ENCODE results near the gene CTDSP1. TPM values are rescaled to one million over a fixed set of nuclear protein-coding genes. Genes with fewer than 3 reads are reported as not detected.

Gene CTDSP1
- total RNA-seq, 4 donors from 2014 or later = 47.3 to 87.4 (median 58.0) TPM

DNA sequence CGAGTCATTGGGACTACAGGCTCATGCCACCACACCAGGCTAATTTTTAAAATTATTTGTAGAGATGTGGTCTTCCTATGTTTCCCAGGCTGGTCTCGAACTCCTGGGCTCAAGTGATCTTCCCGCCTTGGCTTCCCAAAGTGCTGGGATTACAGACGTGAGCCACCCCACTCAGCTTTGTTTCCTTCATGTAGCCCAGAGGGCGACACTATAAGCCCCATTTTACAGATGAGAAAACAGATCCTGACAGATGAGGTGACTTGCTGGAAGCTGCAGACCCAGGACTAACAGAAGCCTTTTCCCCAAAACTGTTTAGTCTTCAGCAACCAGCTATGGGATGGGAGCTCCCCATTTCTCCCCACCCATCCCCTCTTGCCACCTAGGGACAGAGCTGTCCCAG lies 7.2 kb upstream of the CTDSP1 start:
- H3K27me3 ChIP-seq = no peaks in the 10 kb centered on the region
- intact Hi-C loops (cut with DNase I) = no loop called here
- H3K9me3 ChIP-seq = no peaks in the 10 kb centered on the region
- H3K4me3 ChIP-seq = no peak overlapping the region
- 81% methylated on average over 4 of the region's 5 CpGs; no CpG with 5 or more reads in 1 of the 2 donors for WGBS, 2 donors
- TF ChIP-seq POLR2A (IDR thresholded peaks at IDR 0.05) = no peak
- TF ChIP-seq, protein P1, sequence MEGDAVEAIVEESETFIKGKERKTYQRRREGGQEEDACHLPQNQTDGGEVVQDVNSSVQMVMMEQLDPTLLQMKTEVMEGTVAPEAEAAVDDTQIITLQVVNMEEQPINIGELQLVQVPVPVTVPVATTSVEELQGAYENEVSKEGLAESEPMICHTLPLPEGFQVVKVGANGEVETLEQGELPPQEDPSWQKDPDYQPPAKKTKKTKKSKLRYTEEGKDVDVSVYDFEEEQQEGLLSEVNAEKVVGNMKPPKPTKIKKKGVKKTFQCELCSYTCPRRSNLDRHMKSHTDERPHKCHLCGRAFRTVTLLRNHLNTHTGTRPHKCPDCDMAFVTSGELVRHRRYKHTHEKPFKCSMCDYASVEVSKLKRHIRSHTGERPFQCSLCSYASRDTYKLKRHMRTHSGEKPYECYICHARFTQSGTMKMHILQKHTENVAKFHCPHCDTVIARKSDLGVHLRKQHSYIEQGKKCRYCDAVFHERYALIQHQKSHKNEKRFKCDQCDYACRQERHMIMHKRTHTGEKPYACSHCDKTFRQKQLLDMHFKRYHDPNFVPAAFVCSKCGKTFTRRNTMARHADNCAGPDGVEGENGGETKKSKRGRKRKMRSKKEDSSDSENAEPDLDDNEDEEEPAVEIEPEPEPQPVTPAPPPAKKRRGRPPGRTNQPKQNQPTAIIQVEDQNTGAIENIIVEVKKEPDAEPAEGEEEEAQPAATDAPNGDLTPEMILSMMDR (IDR thresholded peaks at IDR 0.05) = no peak
- peaks cover 15 to 39% (median 17%) of the 10 kb centered on the region in 3 donors for H3K4me1 ChIP-seq
- no peak overlapping the region for H3K27ac ChIP-seq
- H3K36me3 ChIP-seq = no peaks in the 10 kb centered on the region
- DNase-seq = no peak

DNA sequence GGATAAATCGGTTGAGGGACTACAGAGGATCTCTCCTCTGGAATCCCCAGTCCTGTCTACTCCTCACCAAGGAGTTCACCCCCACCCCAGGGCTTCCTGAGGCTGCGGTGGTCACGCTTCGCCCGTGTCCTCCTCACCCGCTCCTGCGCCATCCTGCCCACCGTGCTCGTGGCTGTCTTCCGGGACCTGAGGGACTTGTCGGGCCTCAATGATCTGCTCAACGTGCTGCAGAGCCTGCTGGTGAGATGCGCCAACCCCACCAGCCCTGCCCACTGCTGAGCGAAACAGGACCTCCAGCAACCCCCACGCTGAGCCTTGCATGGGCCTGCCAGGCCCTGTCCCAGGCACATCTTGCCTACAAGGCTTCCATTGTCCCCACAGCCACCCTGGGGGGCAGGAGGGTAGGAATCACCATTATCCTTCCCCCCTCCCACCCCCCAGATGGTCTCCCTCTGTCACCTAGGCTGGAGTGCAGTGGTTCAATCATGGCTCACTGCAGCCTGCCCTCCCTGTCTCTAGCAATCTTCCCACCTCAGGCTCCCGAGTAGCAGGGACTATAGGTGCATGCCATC lies 6.7 kb upstream of the CTDSP1 start:
- H3K4me3 ChIP-seq = no peak overlapping the region
- no peak overlapping the region for H3K27ac ChIP-seq
- H3K27me3 ChIP-seq = no peaks in the 10 kb centered on the region
- H3K36me3 ChIP-seq = no peaks in the 10 kb centered on the region
- intact Hi-C loops (cut with DNase I) = no loop called here
- H3K4me1 ChIP-seq = peaks cover 14 to 39% (median 17%) of the 10 kb centered on the region in 3 donors
- no peak for DNase-seq
- WGBS, 2 donors = 66% methylated on average over 14 to 16 of the region's 16 CpGs
- TF ChIP-seq POLR2A (IDR thresholded peaks at IDR 0.05) = no peak
- TF ChIP-seq, protein P1 (IDR thresholded peaks at IDR 0.05) = no peak
- no peaks in the 10 kb centered on the region for H3K9me3 ChIP-seq

DNA sequence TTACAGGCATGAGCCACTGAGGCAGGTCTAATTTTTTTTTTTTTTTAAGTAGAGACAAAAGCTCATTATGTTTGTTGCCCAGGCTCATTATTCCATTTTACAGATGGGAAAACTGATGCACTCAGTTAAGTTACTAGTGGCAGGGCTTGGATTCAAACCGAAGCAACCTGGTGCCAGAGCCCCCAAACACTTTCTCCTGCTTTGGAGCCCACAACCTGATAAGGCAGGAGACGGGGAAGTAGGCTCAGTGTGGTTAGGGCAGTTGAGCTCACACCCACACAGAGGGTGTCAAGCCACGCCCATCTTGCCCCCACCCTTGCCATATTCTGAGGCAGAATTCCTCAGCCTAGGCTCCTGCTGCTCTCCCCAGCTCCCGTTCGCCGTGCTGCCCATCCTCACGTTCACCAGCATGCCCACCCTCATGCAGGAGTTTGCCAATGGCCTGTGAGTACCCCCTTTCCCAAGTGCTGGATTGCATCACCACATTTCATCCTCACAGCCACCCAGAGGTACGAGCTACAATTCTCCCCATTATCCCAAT lies 5.8 kb upstream of the CTDSP1 start:
- Histone ChIP-seq H3K4me3 (no peak overlapping the region), H3K4me1 (peaks cover 13 to 46% (median 16%) of the 10 kb centered on the region in 3 donors), H3K9me3 (no peaks in the 10 kb centered on the region), H3K36me3 (no peaks in the 10 kb centered on the region), H3K27me3 (no peaks in the 10 kb centered on the region), H3K27ac (no peak overlapping the region)
- DNase-seq = no peak
- TF ChIP-seq, protein P1 (IDR thresholded peaks at IDR 0.05) = no peak
- TF ChIP-seq POLR2A (IDR thresholded peaks at IDR 0.05) = no peak
- 63 to 81% methylated on average over 6 to 7 of the region's 8 CpGs for WGBS, 2 donors
- intact Hi-C loops (cut with DNase I) = no loop called here

DNA sequence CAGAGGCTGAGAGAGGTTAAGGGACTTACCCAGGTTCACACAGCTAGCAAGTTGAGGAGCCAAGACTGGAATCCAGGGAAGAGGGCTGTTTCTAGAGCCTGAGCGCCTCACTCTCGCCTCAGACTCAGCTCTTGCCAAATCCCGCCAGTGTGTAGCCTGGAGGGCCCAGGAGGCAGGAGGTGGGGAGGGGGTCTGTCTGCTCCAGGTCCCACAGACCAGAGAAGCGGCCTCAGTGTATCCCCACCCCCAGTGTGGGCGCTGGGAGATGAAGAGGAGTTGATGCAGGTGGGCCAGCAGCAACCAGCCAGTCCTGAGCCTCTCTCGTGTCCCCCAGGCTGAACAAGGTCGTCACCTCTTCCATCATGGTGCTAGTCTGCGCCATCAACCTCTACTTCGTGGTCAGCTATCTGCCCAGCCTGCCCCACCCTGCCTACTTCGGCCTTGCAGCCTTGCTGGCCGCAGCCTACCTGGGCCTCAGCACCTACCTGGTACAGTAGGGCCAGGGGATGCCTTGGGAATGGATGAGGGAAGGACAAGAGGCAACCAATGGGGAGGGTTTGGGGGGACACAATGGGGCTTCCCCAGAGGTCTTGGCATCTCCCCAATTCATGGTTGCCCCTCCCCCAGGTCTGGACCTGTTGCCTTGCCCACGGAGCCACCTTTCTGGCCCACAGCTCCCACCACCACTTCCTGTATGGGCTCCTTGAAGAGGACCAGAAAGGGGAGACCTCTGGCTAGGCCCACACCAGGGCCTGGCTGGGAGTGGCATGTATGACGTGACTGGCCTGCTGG lies 5.2 kb upstream of the CTDSP1 start:
- Histone ChIP-seq H3K27ac (peak overlapping the region in 1 of 4 donors; percentile 100), H3K4me3 (no peak overlapping the region), H3K36me3 (no peaks in the 10 kb centered on the region), H3K9me3 (no peaks in the 10 kb centered on the region), H3K27me3 (no peaks in the 10 kb centered on the region), H3K4me1 (peaks cover 13 to 51% (median 16%) of the 10 kb centered on the region in 3 donors)
- DNase-seq = no peak
- intact Hi-C loops (cut with DNase I) = loop anchor here (5.0 kb wide), 2 partner anchors 102 to 122 kb away; partner anchors contain the start of genes AAMP, PNKD and TMBIM1
- no peak for TF ChIP-seq POLR2A (IDR thresholded peaks at IDR 0.05)
- TF ChIP-seq, protein P1 (IDR thresholded peaks at IDR 0.05) = no peak
- WGBS, 2 donors = 50 to 94% methylated on average over 3 to 7 of the region's 13 CpGs

DNA sequence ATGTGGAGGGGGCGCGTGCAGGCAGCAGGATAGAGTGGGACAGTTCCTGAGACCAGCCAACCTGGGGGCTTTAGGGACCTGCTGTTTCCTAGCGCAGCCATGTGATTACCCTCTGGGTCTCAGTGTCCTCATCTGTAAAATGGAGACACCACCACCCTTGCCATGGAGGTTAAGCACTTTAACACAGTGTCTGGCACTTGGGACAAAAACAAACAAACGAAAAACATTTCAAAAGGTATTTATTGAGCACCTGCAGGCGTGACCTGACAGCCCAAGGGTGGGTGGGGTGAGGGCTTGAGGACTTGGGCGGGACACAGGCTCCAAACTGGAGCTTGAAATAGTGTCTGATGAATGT lies 4.6 kb upstream of the CTDSP1 start:
- H3K27ac ChIP-seq = peak overlapping the region in 2 of 4 donors; percentile 99 to 100
- 73 to 74% methylated on average over 4 to 5 of the region's 6 CpGs for WGBS, 2 donors
- no peaks in the 10 kb centered on the region for H3K27me3 ChIP-seq
- intact Hi-C loops (cut with DNase I) = loop anchor here (5.0 kb wide), 2 partner anchors 103 to 123 kb away; partner anchors contain the start of genes AAMP, PNKD and TMBIM1
- no peak for DNase-seq
- H3K4me3 ChIP-seq = peak overlapping the region in 1 of 4 donors; percentile 98
- peaks cover 13 to 51% (median 16%) of the 10 kb centered on the region in 3 donors for H3K4me1 ChIP-seq
- TF ChIP-seq POLR2A (IDR thresholded peaks at IDR 0.05) = no peak
- TF ChIP-seq, protein P1 (IDR thresholded peaks at IDR 0.05) = no peak
- no peaks in the 10 kb centered on the region for H3K9me3 ChIP-seq
- H3K36me3 ChIP-seq = no peaks in the 10 kb centered on the region
